ENCODE data around the gene SLC43A2. TPM values are rescaled to one million over a fixed set of nuclear protein-coding genes. Genes with fewer than 3 reads are reported as not detected.
"Not testable (repeated sequence)": the region's sequence is repeated elsewhere in the genome, so short reads cannot be mapped to it uniquely, and the experiment has no call there.

The SLC43A2 gene
- total and polyA plus RNA-seq, 2 of the 13 experiments (the other 11 are each of a cell fraction or from before 2014, with no cell fraction given) = 7.3 to 20.0 TPM

DNA sequence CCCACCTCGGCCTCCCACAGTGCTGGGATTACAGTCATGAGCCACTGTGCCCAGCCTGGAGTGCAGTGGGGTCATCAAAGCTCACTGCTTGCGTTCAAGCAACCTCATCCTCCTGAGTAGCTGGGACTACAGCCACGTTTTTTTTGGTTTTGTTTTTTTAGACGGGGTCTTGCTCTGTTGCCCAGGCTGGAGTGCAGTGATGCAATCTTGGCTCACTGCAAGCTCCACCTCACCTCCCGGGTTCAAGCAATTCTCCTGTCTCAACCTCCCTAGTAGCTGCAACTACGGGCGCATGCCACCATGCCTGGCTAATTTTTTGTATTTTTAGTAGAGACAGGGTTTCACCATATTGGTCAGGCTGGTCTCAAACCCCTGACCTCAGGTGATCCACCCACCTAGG, 24.2 kb upstream of the SLC43A2 start:
- intact Hi-C loops (cut with micrococcal nuclease; ENCODE audit: unreplicated experiment); H3K27ac ChIP-seq (ENCODE audit: extremely low read length, insufficient read depth, low read length); H3K9ac ChIP-seq (ENCODE audit: insufficient read depth, low read depth, low read length); ATAC-seq; H3K4me3 ChIP-seq (replicated peaks in 1 of 3; ENCODE audit: insufficient read depth in 1 of 3, low read depth in 2 of 3, low read length in 3 of 3); H3K27me3 ChIP-seq (ENCODE audit: control insufficient read depth in 1 of 2, insufficient read depth in 2 of 2, low read length in 2 of 2); DNase-seq (ENCODE audit: low spot score); CTCF ChIA-PET (ENCODE audit: low intra/inter-chr PET ratio, low total read pairs); H3K9me3 ChIP-seq (ENCODE audit: low read length); in situ Hi-C loops (cut with HindIII; ENCODE audit: extremely low pct_ligation_motif_present, low pct_unique_long_range_greater_than_20kb); H2AFZ ChIP-seq (ENCODE audit: low read length); FAIRE-seq; POLR2A ChIA-PET; H3K4me2 ChIP-seq (ENCODE audit: low read depth, low read length); H4K20me1 ChIP-seq (ENCODE audit: insufficient read depth, low read length); H3K79me2 ChIP-seq (ENCODE audit: insufficient read depth, low read length): not testable (repeated sequence)
- Histone ChIP-seq H3K4me1 (ENCODE audit: insufficient read depth, low read length) (peaks cover 33% of the 10 kb centered on the region), H3K36me3 (replicated peaks in 1 of 2; ENCODE audit: control insufficient read depth in 1 of 2, insufficient read depth in 2 of 2, low read length in 2 of 2) (peaks cover 42 to 63% of the 10 kb centered on the region in 2 experiments)
- TSS peak; percentile 20 for BruUV-seq (replicated peaks)
- WGBS (ENCODE audit: low lambda C conversion rate) = 96% methylated on average over 7 of the region's 7 CpGs
- TF ChIP-seq ZNF121 (CRISPR knock-in tag; IDR thresholded peaks at IDR 0.05) = peak; percentile 78

DNA sequence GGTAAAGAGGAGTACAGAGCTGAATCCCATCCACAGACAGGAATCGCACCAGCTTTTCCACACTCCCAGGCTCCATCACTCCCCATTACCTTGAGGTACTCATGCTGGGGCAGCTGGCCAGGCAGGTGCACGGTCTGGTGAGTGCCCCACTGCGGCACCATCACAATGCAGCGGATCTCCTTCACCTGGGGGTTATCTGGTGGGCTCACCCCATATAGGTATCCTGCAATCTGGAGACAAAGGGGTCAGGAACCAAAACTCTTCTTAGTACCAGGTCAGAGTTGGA, 22.9 kb upstream of the SLC43A2 start:
- no peak for ATAC-seq
- Histone ChIP-seq H3K9ac (ENCODE audit: insufficient read depth, low read depth, low read length) (no peak overlapping the region), H3K9me3 (ENCODE audit: low read length) (no peaks in the 10 kb centered on the region), H3K4me3 (replicated peaks in 1 of 3; ENCODE audit: insufficient read depth in 1 of 3, low read depth in 2 of 3, low read length in 3 of 3) (no peak overlapping the region), H3K27me3 (ENCODE audit: control insufficient read depth in 1 of 2, insufficient read depth in 2 of 2, low read length in 2 of 2) (no peaks in the 10 kb centered on the region), H3K36me3 (replicated peaks in 1 of 2; ENCODE audit: control insufficient read depth in 1 of 2, insufficient read depth in 2 of 2, low read length in 2 of 2) (peaks cover 36 to 54% of the 10 kb centered on the region in 2 experiments), H3K27ac (ENCODE audit: extremely low read length, insufficient read depth, low read length) (no peak overlapping the region), H2AFZ (ENCODE audit: low read length) (no peak overlapping the region), H3K79me2 (ENCODE audit: insufficient read depth, low read length) (no peaks in the 10 kb centered on the region), H3K4me1 (ENCODE audit: insufficient read depth, low read length) (peaks cover 44% of the 10 kb centered on the region), H3K4me2 (ENCODE audit: low read depth, low read length) (no peak overlapping the region), H4K20me1 (ENCODE audit: insufficient read depth, low read length) (peaks cover 6% of the 10 kb centered on the region; the same call in 1 of the 2 replicates)
- in situ Hi-C loops (cut with HindIII; ENCODE audit: extremely low pct_ligation_motif_present, low pct_unique_long_range_greater_than_20kb) = no loop called here
- FAIRE-seq = no peak
- POLR2A ChIA-PET = interaction anchor here (0.6 to 3.8 kb wide), 2 partner anchors 18 to 33 kb away, joined by 3 to 20 read pairs; no protein-coding TSS in a partner anchor
- WGBS (ENCODE audit: low lambda C conversion rate) = 95% methylated on average over 4 of the region's 4 CpGs
- no TSS peak for BruUV-seq (replicated peaks)
- intact Hi-C loops (cut with micrococcal nuclease; ENCODE audit: unreplicated experiment) = no loop called here
- CTCF ChIA-PET (ENCODE audit: low intra/inter-chr PET ratio, low total read pairs) = no interaction called here
- DNase-seq (ENCODE audit: low spot score) = no peak
- TF ChIP-seq, protein P1, sequence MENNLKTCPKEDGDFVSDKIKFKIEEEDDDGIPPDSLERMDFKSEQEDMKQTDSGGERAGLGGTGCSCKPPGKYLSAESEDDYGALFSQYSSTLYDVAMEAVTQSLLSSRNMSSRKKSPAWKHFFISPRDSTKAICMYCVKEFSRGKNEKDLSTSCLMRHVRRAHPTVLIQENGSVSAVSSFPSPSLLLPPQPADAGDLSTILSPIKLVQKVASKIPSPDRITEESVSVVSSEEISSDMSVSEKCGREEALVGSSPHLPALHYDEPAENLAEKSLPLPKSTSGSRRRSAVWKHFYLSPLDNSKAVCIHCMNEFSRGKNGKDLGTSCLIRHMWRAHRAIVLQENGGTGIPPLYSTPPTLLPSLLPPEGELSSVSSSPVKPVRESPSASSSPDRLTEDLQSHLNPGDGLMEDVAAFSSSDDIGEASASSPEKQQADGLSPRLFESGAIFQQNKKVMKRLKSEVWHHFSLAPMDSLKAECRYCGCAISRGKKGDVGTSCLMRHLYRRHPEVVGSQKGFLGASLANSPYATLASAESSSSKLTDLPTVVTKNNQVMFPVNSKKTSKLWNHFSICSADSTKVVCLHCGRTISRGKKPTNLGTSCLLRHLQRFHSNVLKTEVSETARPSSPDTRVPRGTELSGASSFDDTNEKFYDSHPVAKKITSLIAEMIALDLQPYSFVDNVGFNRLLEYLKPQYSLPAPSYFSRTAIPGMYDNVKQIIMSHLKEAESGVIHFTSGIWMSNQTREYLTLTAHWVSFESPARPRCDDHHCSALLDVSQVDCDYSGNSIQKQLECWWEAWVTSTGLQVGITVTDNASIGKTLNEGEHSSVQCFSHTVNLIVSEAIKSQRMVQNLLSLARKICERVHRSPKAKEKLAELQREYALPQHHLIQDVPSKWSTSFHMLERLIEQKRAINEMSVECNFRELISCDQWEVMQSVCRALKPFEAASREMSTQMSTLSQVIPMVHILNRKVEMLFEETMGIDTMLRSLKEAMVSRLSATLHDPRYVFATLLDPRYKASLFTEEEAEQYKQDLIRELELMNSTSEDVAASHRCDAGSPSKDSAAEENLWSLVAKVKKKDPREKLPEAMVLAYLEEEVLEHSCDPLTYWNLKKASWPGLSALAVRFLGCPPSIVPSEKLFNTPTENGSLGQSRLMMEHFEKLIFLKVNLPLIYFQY (CRISPR knock-in tag; IDR thresholded peaks at IDR 0.05; ENCODE audit: borderline replicate concordance) = no peak
- no peak for TF ChIP-seq ZNF878 (CRISPR knock-in tag; IDR thresholded peaks at IDR 0.05)
- TF ChIP-seq SNRNP70 (IDR thresholded peaks at IDR 0.05; ENCODE audit: low read depth, low read length) = no peak
- TF ChIP-seq MAZ (IDR thresholded peaks at IDR 0.05; ENCODE audit: borderline replicate concordance, low read depth, low read length) = no peak
- no peak for TF ChIP-seq MAZ (CRISPR knock-in tag; IDR thresholded peaks at IDR 0.05; ENCODE audit: low read depth)
- TF ChIP-seq LCORL (IDR thresholded peaks at IDR 0.05) = no peak
- TF ChIP-seq LCORL (CRISPR knock-in tag; IDR thresholded peaks at IDR 0.05) = no peak
- TF ChIP-seq CEBPB (IDR thresholded peaks at IDR 0.05; ENCODE audit: borderline replicate concordance, low read depth, low read length) = no peak
- TF ChIP-seq ZNF441 (CRISPR knock-in tag; IDR thresholded peaks at IDR 0.05; ENCODE audit: borderline replicate concordance) = no peak
- TF ChIP-seq, protein P2, sequence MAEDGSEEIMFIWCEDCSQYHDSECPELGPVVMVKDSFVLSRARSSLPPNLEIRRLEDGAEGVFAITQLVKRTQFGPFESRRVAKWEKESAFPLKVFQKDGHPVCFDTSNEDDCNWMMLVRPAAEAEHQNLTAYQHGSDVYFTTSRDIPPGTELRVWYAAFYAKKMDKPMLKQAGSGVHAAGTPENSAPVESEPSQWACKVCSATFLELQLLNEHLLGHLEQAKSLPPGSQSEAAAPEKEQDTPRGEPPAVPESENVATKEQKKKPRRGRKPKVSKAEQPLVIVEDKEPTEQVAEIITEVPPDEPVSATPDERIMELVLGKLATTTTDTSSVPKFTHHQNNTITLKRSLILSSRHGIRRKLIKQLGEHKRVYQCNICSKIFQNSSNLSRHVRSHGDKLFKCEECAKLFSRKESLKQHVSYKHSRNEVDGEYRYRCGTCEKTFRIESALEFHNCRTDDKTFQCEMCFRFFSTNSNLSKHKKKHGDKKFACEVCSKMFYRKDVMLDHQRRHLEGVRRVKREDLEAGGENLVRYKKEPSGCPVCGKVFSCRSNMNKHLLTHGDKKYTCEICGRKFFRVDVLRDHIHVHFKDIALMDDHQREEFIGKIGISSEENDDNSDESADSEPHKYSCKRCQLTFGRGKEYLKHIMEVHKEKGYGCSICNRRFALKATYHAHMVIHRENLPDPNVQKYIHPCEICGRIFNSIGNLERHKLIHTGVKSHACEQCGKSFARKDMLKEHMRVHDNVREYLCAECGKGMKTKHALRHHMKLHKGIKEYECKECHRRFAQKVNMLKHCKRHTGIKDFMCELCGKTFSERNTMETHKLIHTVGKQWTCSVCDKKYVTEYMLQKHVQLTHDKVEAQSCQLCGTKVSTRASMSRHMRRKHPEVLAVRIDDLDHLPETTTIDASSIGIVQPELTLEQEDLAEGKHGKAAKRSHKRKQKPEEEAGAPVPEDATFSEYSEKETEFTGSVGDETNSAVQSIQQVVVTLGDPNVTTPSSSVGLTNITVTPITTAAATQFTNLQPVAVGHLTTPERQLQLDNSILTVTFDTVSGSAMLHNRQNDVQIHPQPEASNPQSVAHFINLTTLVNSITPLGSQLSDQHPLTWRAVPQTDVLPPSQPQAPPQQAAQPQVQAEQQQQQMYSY (CRISPR knock-in tag; IDR thresholded peaks at IDR 0.05) = peak; percentile 53; the same call in 1 of the 2 replicates
- peak; percentile 37 for TF ChIP-seq RBM22 (optimal IDR thresholded peaks at IDR 0.05; ENCODE audit: low read length)

All from HepG2 (cell line).